HepG2 (cell line): ENCODE measurements around the gene ETF1. TPM values are rescaled to one million over a fixed set of nuclear protein-coding genes. Genes with fewer than 3 reads are reported as not detected.

Source experiments
- ASH2L ChIP-seq: fragments of 300-600, 200-600 bp; sonication (generic); IDR thresholded peaks from 2 replicates; pipeline ENCODE4 v1.7.0; 2017; ENCODE audit warnings: low read depth, mild to moderate bottlenecking, moderate library complexity, mixed read lengths, low read length; ENCODE audit not compliant: insufficient read length
- BORCS8-MEF2B ChIP-seq: sonication (generic); formaldehyde crosslinking; IDR thresholded peaks from 2 replicates; pipeline ENCODE4 v1.8.0; 2022; ENCODE audit warnings: mild to moderate bottlenecking, missing genetic modification reagents
- CEBPG ChIP-seq: IDR thresholded peaks from 2 replicates; pipeline ENCODE4 v1.6.1; 2016
- FOXK2 ChIP-seq: fragments of 450-650 bp; IDR thresholded peaks from 2 replicates; pipeline ENCODE4 v1.6.1; 2016
- FUBP1 ChIP-seq: sonication (generic); formaldehyde crosslinking; IDR thresholded peaks from 2 replicates; pipeline ENCODE4 v1.5.1; 2020; ENCODE audit warnings: missing genetic modification reagents, mild to moderate bottlenecking, borderline replicate concordance
- LCORL ChIP-seq, 2 experiments: fragments of 450-650 bp in 1 of 2; sonication (generic) in 1 of 2; formaldehyde crosslinking in 1 of 2; IDR thresholded peaks; 2 replicates each; pipeline versions ENCODE4 v1.5.0 to v1.6.1; 2017 to 2020; ENCODE audit warnings: antibody characterized with exemption in 1 of 2, missing genetic modification reagents in 1 of 2
- MEIS1 ChIP-seq: sonication (generic); formaldehyde crosslinking; IDR thresholded peaks from 2 replicates; pipeline ENCODE4 v1.9.0; 2021; ENCODE audit warnings: mild to moderate bottlenecking, missing genetic modification reagents, moderate library complexity, borderline replicate concordance
- NFE2 ChIP-seq: sonication (generic); formaldehyde crosslinking; IDR thresholded peaks from 2 replicates; pipeline ENCODE4 v1.4.0; 2020; ENCODE audit warnings: missing genetic modification reagents
- PATZ1 ChIP-seq: sonication (generic); formaldehyde crosslinking; IDR thresholded peaks from 2 replicates; pipeline ENCODE4 v1.4.0; 2020; ENCODE audit warnings: missing genetic modification reagents
- PAXIP1 ChIP-seq: sonication (generic); formaldehyde crosslinking; conservative IDR thresholded peaks from 2 replicates; pipeline ENCODE4 v1.4.0; 2020; ENCODE audit warnings: mild to moderate bottlenecking, missing genetic modification reagents, moderate library complexity
- SMAD1 ChIP-seq: sonication (generic); formaldehyde crosslinking; IDR thresholded peaks from 2 replicates; pipeline ENCODE4 v1.4.0; 2020; ENCODE audit warnings: missing genetic modification reagents, low read depth, mild to moderate bottlenecking, borderline replicate concordance
- SOX6 ChIP-seq, 2 experiments: fragments of 450-650 bp in 1 of 2; sonication (generic) in 1 of 2; formaldehyde crosslinking in 1 of 2; IDR thresholded peaks; 2 replicates each; pipeline versions ENCODE4 v1.4.0 to v1.6.1; 2017 to 2020; ENCODE audit warnings: antibody characterized with exemption in 1 of 2, mild to moderate bottlenecking in 1 of 2, missing genetic modification reagents in 1 of 2
- SUZ12 ChIP-seq: fragments of 150-350 bp; IDR thresholded peaks from 2 replicates; pipeline ENCODE4 v1.6.1; 2014; ENCODE audit warnings: low read depth, low read length
- ZFP82 ChIP-seq: sonication (generic); formaldehyde crosslinking; IDR thresholded peaks from 2 replicates; pipeline ENCODE4 v1.5.1; 2020; ENCODE audit warnings: mild to moderate bottlenecking, missing genetic modification reagents, borderline replicate concordance
- ZFYVE20 ChIP-seq: sonication (generic); formaldehyde crosslinking; IDR thresholded peaks from 2 replicates; pipeline ENCODE4 v1.8.0; 2023; ENCODE audit warnings: low read depth, mild to moderate bottlenecking, moderate library complexity, missing genetic modification reagents, borderline replicate concordance
- ZNF337 ChIP-seq: sonication (generic); formaldehyde crosslinking; IDR thresholded peaks from 2 replicates; pipeline ENCODE4 v1.5.1; 2020; ENCODE audit warnings: missing genetic modification reagents, low read depth, mild to moderate bottlenecking, borderline replicate concordance
- ZNF496 ChIP-seq: sonication (generic); formaldehyde crosslinking; IDR thresholded peaks from 2 replicates; pipeline ENCODE4 v1.8.1; 2023; ENCODE audit warnings: mild to moderate bottlenecking, moderate library complexity, missing genetic modification reagents; ENCODE audit not compliant: insufficient replicate concordance
- ZNF557 ChIP-seq: sonication (generic); formaldehyde crosslinking; IDR thresholded peaks from 2 replicates; pipeline ENCODE4 v1.4.0; 2020; ENCODE audit warnings: missing genetic modification reagents
- ZNF614 ChIP-seq: IDR thresholded peaks from 2 replicates; pipeline ENCODE4 v1.6.1; 2018; ENCODE audit warnings: missing biosample characterization, missing genetic modification reagents, inconsistent platforms, borderline replicate concordance
- ZNF691 ChIP-seq: sonication (generic); formaldehyde crosslinking; IDR thresholded peaks from 2 replicates; pipeline ENCODE4 v1.4.0; 2020; ENCODE audit warnings: missing genetic modification reagents, low read depth, mild to moderate bottlenecking, borderline replicate concordance
- ZNF816 ChIP-seq: sonication (generic); formaldehyde crosslinking; IDR thresholded peaks from 2 replicates; pipeline ENCODE4 v1.8.0; 2022; ENCODE audit warnings: missing genetic modification reagents, mild to moderate bottlenecking, borderline replicate concordance
- polyA plus RNA-seq, 8 experiments: library from polyadenylated mRNA; depleted of rRNA in 3 of 8; stranded (reverse) in 7 of 8; unstranded in 1 of 8; fragments of >200 nt; fragmentation: Illumina TruSeq in 4 of 8; extraction: Trizol in 4 of 8; gene quantifications; 2 replicates each; pipeline versions ENCODE4 v1.2.1 to v1.2.3, GENCODE V29; 2011 to 2016; ENCODE audit warnings: low read depth in 4 of 8, missing spikeins in 1 of 8, mixed read lengths in 1 of 8; ENCODE audit not compliant: insufficient read depth in 1 of 8
- total RNA-seq, 5 experiments: library from RNA; depleted of rRNA; stranded (reverse); fragments of >200 nt; fragmentation: Illumina TruSeq; extraction: Trizol; gene quantifications; 2 replicates each; pipeline ENCODE4 v1.2.3, GENCODE V29; 2016; ENCODE audit warnings: low read depth in 1 of 5

ETF1 gene
- total and polyA plus RNA-seq, 2 of the 13 experiments (the other 11 are each of a cell fraction or from before 2014, with no cell fraction given): 52.1 to 184 TPM

GRCh38 chr5:138464008-138464387 lies 79.0 kb downstream of the ETF1 start (continued):
- TF ChIP-seq FUBP1 (CRISPR knock-in tag): no peak
- TF ChIP-seq SMAD1 (CRISPR knock-in tag): peak; percentile 78; the same call in 1 of the 2 replicates
- TF ChIP-seq ZNF557 (CRISPR knock-in tag): no peak
- peak; percentile 68 for TF ChIP-seq PATZ1 (CRISPR knock-in tag)
- no peak for TF ChIP-seq SOX6 (IDR thresholded peaks at IDR 0.05)
- peak; percentile 47 for TF ChIP-seq SOX6 (CRISPR knock-in tag; IDR thresholded peaks at IDR 0.05)
- no peak for TF ChIP-seq ASH2L
- TF ChIP-seq ZNF691: peak; percentile 76; the same call in 1 of the 2 replicates
- TF ChIP-seq PAXIP1 (CRISPR knock-in tag): no peak; the same call in 1 of the 2 replicates
- no peak for TF ChIP-seq LCORL (IDR thresholded peaks at IDR 0.05)
- peak; percentile 69 for TF ChIP-seq LCORL (CRISPR knock-in tag; IDR thresholded peaks at IDR 0.05)
- peak; percentile 55; the same call in 1 of the 2 replicates for TF ChIP-seq ZFP82
- no peak for TF ChIP-seq ZFYVE20 (CRISPR knock-in tag)
- no peak for TF ChIP-seq SUZ12
- no peak for TF ChIP-seq FOXK2
- no peak for TF ChIP-seq ZNF496 (CRISPR knock-in tag)
- no peak for TF ChIP-seq NFE2 (CRISPR knock-in tag)
- no peak for TF ChIP-seq ZNF337
- peak; percentile 60; the same call in 1 of the 2 replicates for TF ChIP-seq ZNF816
- TF ChIP-seq ZNF614: peak; percentile 89
- peak; percentile 29; the same call in 1 of the 2 replicates for TF ChIP-seq CEBPG (CRISPR knock-in tag)
- no peak for TF ChIP-seq MEIS1 (CRISPR knock-in tag)
- TF ChIP-seq BORCS8-MEF2B (CRISPR knock-in tag): peak; percentile 17; the same call in 1 of the 2 replicates
